ENCODE measurements around the gene JDP2. TPM values are rescaled to one million over a fixed set of nuclear protein-coding genes. Genes with fewer than 3 reads are reported as not detected.

JDP2 gene
- total and polyA plus RNA-seq, 2 donors (not counting 1 experiment from before 2014, with no cell fraction given): 7.9 to 17.9 TPM

GRCh38 chr14:75456069-75456996 is 28.5 kb downstream of the JDP2 start:
- ChIA-PET CTCF (interaction anchor here (1.0 to 3.2 kb wide), 3 partner anchors 24 to 324 kb away, joined by 3 to 15 read pairs (median 3); no protein-coding TSS in a partner anchor), POLR2A (no interaction called here)
- H3K4me3 Mint-ChIP-seq: no peak overlapping the region
- Histone ChIP-seq H3K9me3 (ENCODE audit: control extremely low read depth in 1 of 3, control insufficient read depth in 2 of 3, insufficient read depth in 1 of 3, low read length in 2 of 3) (no peaks in the 10 kb centered on the region), H3K79me2 (ENCODE audit: control insufficient read depth, insufficient read depth, low read length) (peaks cover 2% of the 10 kb centered on the region), H3K4me2 (replicated peaks; ENCODE audit: low read depth, low read length, poor library complexity, severe bottlenecking) (no peak overlapping the region), H3K27ac (ENCODE audit: low read length in 2 of 2) (no peak overlapping the region), H4K20me1 (ENCODE audit: control insufficient read depth, insufficient read depth, low read length, poor library complexity, severe bottlenecking) (no peaks in the 10 kb centered on the region), H3K27me3 (replicated peaks in 1 of 4; ENCODE audit: control extremely low read depth in 1 of 4, control insufficient read depth in 3 of 4, insufficient read depth in 4 of 4, low read length in 3 of 4) (no peaks in the 10 kb centered on the region), H3K9ac (ENCODE audit: low read length) (no peak overlapping the region), H3K4me1 (ENCODE audit: control insufficient read depth in 2 of 2, insufficient read depth in 2 of 2, low read length in 2 of 2) (peaks cover 6 to 20% of the 10 kb centered on the region in 2 donors), H2AFZ (ENCODE audit: insufficient read depth, low read depth, low read length, poor library complexity, severe bottlenecking) (no peak overlapping the region), H3K4me3 (ENCODE audit: control extremely low read depth in 1 of 5, extremely low read depth in 1 of 5, insufficient read depth in 1 of 5, low read depth in 2 of 5, low read length in 4 of 5) (no peak overlapping the region), H3K36me3 (replicated peaks in 1 of 2; ENCODE audit: control extremely low read depth in 1 of 2, control insufficient read depth in 1 of 2, extremely low read depth in 1 of 2, insufficient read depth in 2 of 2, low read length in 1 of 2) (peaks cover 0 to 16% of the 10 kb centered on the region in 2 experiments)
- DNase-seq (no peak), ATAC-seq (ENCODE audit: low read depth) (no peak)
- no peaks in the 10 kb centered on the region for H3K9me3 Mint-ChIP-seq (ENCODE audit: insufficient read depth)
- H3K27me3 Mint-ChIP-seq: no peaks in the 10 kb centered on the region
- TF ChIP-seq CTCF (IDR thresholded peaks at IDR 0.05) (no peak), EZH2 (IDR thresholded peaks at IDR 0.05; ENCODE audit: borderline replicate concordance, insufficient read depth, low read depth, low read length, poor library complexity, severe bottlenecking) (no peak)
- peaks cover 16% of the 10 kb centered on the region for H3K4me1 Mint-ChIP-seq
- WGBS (ENCODE audit: insufficient coverage): 94% methylated on average over 9 of the region's 16 CpGs
- intact Hi-C loops (cut with micrococcal nuclease): no loop called here
- H3K27ac Mint-ChIP-seq: no peak overlapping the region

- H3K4me3 Mint-ChIP-seq: no peak overlapping the region
- POLR2A ChIA-PET: no interaction called here
- peaks cover 16% of the 10 kb centered on the region for H3K4me1 Mint-ChIP-seq
- Histone ChIP-seq H4K20me1 (ENCODE audit: control insufficient read depth, insufficient read depth, low read length, poor library complexity, severe bottlenecking) (no peaks in the 10 kb centered on the region), H3K27ac (ENCODE audit: low read length in 2 of 2) (no peak overlapping the region), H3K36me3 (replicated peaks in 1 of 2; ENCODE audit: control extremely low read depth in 1 of 2, control insufficient read depth in 1 of 2, extremely low read depth in 1 of 2, insufficient read depth in 2 of 2, low read length in 1 of 2) (peaks cover 0 to 22% of the 10 kb centered on the region in 2 experiments), H3K4me1 (ENCODE audit: control insufficient read depth in 2 of 2, insufficient read depth in 2 of 2, low read length in 2 of 2) (peaks cover 6 to 20% of the 10 kb centered on the region in 2 donors), H3K9me3 (ENCODE audit: control extremely low read depth in 1 of 3, control insufficient read depth in 2 of 3, insufficient read depth in 1 of 3, low read length in 2 of 3) (no peaks in the 10 kb centered on the region), H2AFZ (ENCODE audit: insufficient read depth, low read depth, low read length, poor library complexity, severe bottlenecking) (no peak overlapping the region), H3K27me3 (replicated peaks in 1 of 4; ENCODE audit: control extremely low read depth in 1 of 4, control insufficient read depth in 3 of 4, insufficient read depth in 4 of 4, low read length in 3 of 4) (no peaks in the 10 kb centered on the region), H3K4me2 (replicated peaks; ENCODE audit: low read depth, low read length, poor library complexity, severe bottlenecking) (no peak overlapping the region), H3K9ac (ENCODE audit: low read length) (no peak overlapping the region), H3K79me2 (ENCODE audit: control insufficient read depth, insufficient read depth, low read length) (peaks cover 2% of the 10 kb centered on the region), H3K4me3 (ENCODE audit: control extremely low read depth in 1 of 5, extremely low read depth in 1 of 5, insufficient read depth in 1 of 5, low read depth in 2 of 5, low read length in 4 of 5) (no peak overlapping the region)
- TF ChIP-seq EZH2 (IDR thresholded peaks at IDR 0.05; ENCODE audit: borderline replicate concordance, insufficient read depth, low read depth, low read length, poor library complexity, severe bottlenecking): no peak
- TF ChIP-seq CTCF (IDR thresholded peaks at IDR 0.05): no peak
- ATAC-seq (ENCODE audit: low read depth) (no peak), DNase-seq (no peak)
- CTCF ChIA-PET: interaction anchor here (1.0 kb wide), 1 partner anchor 23 kb away, joined by 3 read pairs; no protein-coding TSS in a partner anchor
- intact Hi-C loops (cut with micrococcal nuclease): no loop called here
- no peaks in the 10 kb centered on the region for H3K27me3 Mint-ChIP-seq
- no peak overlapping the region for H3K27ac Mint-ChIP-seq
- 100% methylated on average over 3 of the region's 5 CpGs for WGBS (ENCODE audit: insufficient coverage)
- no peaks in the 10 kb centered on the region for H3K9me3 Mint-ChIP-seq (ENCODE audit: insufficient read depth)
Observed at GRCh38 chr14:75456997-75457335, 29.1 kb downstream of the JDP2 start.

Measured in B cell (primary cell).